Rectal smooth muscle tissue (tissue), 1 donor: ENCODE measurements around the gene KDM4E.

ENCODE experiments used
- H3K27ac ChIP-seq: one replicate; pipeline ENCODE4 v1.7.0; 2013; ENCODE audit warnings: low read depth, low read length, inconsistent platforms
- H3K27me3 ChIP-seq: one replicate; pipeline ENCODE4 v1.7.0; 2013; ENCODE audit warnings: low read length; ENCODE audit not compliant: control insufficient read depth, insufficient read depth
- H3K36me3 ChIP-seq: one replicate; pipeline ENCODE4 v1.7.0; 2013; ENCODE audit warnings: low read length; ENCODE audit not compliant: control insufficient read depth, insufficient read depth
- H3K4me1 ChIP-seq: one replicate; pipeline ENCODE4 v1.7.0; 2013; ENCODE audit warnings: low read length; ENCODE audit not compliant: control insufficient read depth, insufficient read depth
- H3K4me3 ChIP-seq: one replicate; pipeline ENCODE4 v1.7.0; 2013; ENCODE audit warnings: low read length
- H3K9ac ChIP-seq: one replicate; pipeline ENCODE4 v1.7.0; 2013; ENCODE audit warnings: low read length

Gene KDM4E

GRCh38 chr11:95076981-95077380 is 51.9 kb downstream of the KDM4E start:
- Histone ChIP-seq H3K36me3 (no peaks in the 10 kb centered on the region), H3K27ac (no peak overlapping the region), H3K4me1 (no peaks in the 10 kb centered on the region), H3K4me3 (no peak overlapping the region), H3K27me3 (no peaks in the 10 kb centered on the region), H3K9ac (no peak overlapping the region)
